ENCODE data around the gene SHTN1.

Gene SHTN1

DNA sequence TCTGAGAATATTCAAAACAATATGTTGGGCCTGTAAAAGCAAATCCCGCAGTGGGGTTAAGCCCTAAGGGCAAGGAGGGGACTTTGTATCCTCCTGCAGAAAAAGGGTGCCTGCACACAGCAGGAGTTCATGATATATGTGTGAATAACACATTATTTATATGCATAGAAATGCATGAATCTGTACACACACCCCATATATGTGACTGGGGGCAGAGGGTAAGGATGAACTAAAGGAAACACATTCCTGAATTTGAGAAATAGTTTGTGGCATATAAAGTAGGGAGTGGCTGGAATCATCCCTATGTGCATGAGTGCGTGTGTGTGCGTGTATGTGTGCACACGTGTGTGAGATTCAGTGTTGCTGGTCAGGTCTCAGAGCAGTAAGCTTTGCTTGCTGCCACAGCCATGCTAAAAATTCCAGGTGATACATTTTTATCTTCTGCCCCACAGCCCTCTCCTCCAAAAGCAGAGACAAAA is 136.8 kb downstream of the SHTN1 start:
- no peak for DNase-seq

DNA sequence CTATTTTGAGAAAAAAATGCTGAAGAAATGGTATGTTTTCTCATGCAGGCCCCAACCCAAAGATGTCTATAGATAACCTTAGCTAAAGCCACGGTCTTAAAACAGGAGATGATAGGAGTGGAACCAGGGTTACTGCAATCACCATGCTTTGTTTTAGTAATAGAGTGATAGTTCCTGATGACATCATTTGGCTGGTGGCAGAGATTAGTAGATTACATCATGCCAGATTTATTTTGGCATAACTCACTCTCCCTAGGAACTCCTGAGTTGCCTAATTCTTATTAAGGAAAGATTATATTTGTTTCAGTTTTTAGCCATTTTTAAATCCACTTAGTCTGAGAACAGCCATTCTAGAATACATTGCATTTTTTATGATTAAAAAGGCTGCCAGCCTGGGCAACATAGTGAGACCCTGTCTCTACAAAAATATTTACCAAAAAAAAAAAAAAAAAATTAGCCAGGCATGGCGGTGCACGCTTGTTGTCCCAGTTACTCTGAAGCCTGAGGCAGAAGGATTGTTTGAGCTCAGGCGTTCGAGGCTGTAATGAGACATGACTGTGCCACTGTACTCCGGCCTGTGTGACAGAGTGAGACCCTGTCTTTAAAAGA is 137.9 kb downstream of the SHTN1 start:
- no peak for DNase-seq

DNA sequence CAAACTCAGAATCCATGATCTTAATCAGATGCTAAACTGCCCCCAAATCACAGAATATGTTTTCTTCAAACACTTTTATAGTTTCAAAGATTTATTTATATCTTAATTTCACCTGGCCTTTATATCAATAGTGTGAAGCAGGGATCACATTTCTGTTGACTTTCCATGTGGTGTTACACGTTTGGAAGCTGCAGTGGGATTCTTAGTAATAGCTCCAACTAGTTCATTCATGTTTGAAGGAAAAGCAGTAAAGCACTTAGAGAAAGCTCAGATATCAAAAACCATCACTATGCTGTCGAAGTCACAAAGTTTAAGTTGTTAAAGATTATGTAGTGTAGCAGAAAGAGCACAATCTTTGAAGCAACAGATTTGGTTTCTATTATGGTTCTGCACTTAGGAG is 138.9 kb downstream of the SHTN1 start:
- DNase-seq, result no peak

DNA sequence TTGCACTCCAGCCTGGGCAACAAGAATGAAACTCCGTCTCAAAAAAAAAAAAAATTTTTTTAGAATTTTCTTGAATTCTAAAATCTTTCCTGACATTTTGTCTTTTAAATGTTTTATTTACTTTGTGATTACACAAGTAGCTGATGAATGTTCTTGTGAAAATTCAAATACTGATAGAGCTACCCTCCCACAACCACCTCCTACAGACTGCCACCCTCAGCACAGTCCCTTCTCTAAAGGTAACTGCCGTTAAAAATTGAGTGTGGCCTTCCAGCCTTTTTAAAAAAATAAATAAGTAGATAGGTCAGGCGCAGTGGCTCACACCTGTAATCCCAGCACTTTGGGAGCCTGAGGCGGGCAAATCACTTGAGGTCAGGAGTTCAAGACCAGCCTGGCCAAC is 140.6 kb downstream of the SHTN1 start:
- DNase-seq, result no peak

DNA sequence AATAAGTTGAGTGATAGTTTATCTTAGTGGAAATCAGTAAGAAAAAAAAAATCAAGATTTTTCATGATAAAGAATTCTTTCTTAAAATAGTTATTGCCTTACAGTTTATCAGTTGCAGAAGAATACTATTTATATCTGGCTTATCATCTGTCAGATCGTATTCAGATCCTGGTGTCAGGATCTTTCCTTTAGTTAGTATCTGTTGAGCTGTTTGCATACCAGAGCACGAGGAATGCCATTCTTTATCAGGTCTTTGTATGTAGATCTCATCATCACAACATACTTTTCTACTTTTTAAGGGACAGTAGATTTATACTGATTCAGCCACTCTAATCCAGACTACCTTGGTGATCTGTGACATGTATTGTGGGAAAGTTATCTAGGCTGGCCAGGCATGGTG is 143.2 kb downstream of the SHTN1 start:
- DNase-seq, result no peak

DNA sequence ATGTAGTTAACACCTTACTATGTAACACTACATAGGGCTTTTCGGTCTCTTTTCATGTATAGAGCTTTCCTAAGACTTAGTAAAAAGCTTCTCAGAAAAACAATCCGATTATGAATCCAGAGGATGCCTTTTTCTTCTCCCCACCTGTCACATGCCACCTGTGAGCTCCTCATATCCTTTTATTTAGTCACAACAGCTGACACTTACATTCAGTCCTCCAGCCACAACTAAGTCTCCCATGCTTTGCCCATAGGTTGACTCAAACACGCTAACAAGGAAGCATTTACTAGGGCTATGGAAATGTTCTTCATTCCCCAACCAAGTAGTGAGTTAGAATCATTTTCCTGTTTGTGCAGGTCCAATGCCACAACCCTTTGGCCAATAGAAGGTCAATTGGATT is 147.8 kb downstream of the SHTN1 start:
- DNase-seq, result no peak

DNA sequence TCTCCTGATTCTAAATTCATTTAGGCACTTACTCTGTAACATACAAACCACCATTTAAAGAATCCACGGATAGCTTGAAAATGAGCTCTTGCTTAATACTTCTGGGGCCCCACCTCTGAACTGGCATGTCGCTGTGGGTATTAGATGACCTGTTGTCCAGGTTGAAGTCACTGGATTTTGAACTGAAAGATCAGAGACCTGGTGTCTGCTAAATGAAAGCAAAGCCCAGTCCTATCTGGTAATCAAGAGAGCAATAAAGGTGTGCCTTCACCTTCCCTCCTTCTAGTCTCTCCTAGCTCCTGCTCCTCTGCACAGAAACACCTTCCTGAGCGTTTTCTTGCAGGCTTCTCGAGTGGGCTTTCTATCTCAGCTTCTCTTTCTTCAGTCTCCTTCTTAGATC is 151.3 kb downstream of the SHTN1 start:
- DNase-seq, result no peak

DNA sequence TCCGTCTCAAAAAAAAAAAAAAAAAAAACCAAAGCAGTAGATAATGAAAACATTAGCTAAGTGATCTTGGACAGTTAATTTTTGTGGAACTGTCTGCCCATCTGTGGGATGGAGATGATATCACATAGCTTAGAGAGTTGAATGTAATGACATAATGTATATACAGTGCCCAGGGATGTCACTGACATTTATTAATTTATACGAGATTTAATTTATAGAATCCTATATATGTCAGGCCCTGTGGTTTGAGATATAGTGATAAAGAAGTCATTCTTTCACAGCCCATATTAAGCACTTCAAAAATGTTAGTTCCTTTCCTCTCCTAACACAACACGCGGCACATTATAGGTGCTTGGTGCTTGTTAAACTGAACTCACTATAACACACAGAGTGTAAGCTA is 151.7 kb downstream of the SHTN1 start:
- DNase-seq, result no peak

DNA sequence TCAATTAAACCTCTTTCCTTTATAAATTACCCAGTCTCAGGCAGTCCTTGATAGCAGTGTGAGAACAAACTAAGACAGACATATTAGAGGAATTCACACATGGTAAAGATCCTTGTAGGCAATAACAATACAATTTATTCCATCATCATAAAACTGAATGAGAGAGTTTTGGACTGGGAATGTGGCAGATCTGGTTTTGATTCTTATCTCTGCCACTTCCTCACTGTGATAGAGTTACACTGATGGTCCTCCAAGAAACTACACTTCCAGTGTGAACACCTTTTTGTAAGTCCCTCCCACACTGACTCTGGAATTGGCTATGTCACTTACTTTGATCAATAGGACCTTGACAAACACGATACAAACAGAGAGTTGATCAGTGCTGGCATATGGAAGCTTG is 152.7 kb downstream of the SHTN1 start:
- no peak for DNase-seq

DNA sequence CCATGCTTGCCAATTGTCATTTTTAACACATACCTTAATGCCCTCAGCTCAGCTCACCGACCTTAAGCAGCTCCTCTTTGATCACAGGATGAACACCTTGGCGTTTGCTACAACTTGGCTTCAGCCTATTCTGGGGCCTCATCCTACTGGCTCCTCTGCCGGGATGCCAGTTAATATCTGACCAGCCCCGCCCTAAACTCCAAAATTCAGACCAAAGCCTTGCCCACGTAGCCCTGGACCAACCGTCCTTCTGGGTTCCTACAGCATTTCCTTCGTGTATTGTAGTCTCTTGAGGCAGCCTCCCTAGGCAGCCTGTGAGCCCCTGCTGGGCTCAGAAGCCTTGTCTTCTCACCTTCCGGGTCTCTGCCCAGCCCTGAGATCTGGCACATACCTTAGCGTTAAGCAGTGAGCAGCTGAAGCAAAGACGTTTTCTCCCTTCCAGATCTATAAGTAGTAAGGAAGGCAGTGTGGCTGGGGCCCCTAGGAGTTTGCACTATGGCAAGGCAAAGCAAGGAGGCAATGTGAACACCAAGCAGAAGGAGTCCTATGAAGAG is 154.9 kb downstream of the SHTN1 start:
- DNase-seq, result no peak

DNA sequence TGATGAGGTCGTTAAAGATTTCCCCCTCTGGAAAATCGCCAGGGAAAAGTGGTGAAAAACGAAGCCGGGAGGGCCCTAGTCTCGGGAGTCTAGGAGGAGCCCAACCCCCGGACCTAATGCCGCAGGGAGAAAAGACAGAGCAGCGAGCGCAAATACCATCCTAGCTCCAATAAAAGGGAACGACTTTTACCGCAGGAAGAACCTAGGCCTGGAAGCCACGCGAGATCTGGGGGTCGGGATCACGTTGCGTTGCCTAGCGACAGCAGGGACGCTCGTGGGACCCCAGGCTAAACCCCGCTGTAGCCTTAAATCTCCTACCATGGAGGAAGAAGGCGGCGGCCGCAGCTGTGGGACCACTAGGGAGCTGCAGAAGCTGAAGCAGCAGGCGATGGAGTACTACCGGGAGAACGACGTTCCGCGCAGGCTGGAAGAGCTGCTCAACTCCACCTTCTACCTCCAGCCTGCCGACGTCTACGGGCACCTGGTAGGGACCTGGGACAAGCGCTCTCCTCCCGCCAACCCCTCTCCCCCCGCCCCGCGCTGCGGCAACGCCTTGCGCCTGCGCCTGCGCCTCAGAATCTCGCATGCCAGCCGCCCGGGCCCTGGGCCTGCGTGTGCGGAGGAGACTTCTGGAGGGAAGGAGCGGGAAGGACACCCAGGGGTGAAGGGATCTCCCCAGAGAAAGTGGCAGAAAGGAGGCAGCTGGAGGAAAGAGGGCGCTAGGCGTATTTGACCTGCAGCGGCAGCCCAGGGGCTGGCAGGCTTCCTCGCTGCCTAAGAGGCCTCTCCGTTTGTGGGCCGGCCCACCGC is 155.5 kb downstream of the SHTN1 start, which contains the start of gene ENO4:
Gene ENO4, plus strand, starts transcription at position 252 of the 810 bp plus-strand sequence. Its CDS starts 68 bp downstream, at position 320.
- DNase-seq, result no peak

DNA sequence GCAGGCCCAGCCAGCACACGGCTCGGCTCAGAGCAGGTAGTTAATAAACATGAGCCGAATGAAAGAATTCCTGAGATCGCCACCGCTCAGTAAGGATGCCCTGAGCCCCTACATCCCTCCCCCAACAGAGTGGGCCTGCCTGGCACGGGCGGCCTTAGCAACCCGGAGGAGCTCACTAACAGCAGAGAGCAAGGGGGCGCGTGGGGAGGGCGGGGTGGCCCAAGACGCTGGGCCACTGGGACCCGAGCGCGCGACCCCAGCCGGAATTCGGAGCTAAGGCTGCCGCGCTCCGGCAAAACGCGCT is 156.1 kb downstream of the SHTN1 start:
- no peak for DNase-seq

DNA sequence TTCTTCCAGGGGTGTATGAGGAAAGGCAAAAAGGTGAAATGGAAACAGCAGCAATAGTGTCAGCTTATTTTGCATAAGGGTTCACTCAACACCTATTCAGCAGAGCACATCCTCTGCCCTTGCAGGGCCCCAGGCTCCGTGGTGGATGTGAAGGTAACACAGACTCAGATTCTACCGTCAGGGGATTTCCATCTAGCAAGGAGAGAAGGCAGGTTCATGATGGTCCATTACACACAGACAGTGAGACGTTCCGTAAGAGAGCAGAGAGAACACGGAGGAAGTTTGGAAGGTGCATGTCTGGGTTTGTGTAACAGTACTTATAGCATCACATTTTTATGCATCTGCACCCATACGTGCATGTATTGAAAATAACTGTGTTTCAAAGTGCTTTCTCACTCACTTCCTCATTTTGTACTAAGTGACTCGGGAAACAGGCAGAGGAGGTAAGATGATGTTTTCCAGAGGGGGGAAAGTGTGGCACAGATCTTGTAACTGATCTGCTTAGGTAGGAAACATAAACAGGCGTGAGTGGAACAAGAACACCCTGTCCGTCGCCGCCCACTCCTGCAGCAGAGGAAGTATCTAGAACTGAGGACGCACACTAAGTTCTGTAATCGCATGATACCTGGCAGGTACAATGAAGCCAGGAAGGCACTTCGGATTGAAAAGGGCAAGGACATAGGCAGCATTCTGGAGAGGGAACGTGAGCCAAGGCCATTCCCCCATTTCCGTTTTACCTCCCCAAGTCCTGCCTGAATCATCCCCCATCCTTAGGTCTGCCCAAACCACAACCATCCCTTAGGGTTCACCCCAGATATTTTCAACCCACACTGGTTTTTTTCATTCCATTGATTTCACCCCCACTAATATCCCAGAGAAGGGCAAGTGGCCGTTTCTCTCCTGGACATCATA is 156.7 kb downstream of the SHTN1 start:
- DNase-seq, result no peak

DNA sequence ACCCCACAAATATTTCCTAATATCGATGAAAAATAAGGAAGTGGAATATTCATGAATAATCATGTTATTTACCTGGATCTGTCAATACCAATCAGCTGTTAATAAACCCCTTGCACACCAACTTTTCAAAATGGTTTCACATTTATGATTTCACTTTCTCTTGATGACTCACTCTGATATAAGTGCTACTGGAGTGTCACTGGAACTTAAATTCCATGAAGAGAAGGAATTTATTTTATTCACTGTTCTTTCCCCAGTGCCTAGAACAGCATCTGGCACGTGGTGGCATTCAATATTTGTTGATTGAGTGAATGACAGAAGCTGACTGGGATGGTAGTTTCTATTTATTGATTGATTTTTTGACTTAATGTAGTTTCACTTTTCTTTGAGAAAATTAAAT is 159.2 kb downstream of the SHTN1 start:
- DNase-seq, result no peak

DNA sequence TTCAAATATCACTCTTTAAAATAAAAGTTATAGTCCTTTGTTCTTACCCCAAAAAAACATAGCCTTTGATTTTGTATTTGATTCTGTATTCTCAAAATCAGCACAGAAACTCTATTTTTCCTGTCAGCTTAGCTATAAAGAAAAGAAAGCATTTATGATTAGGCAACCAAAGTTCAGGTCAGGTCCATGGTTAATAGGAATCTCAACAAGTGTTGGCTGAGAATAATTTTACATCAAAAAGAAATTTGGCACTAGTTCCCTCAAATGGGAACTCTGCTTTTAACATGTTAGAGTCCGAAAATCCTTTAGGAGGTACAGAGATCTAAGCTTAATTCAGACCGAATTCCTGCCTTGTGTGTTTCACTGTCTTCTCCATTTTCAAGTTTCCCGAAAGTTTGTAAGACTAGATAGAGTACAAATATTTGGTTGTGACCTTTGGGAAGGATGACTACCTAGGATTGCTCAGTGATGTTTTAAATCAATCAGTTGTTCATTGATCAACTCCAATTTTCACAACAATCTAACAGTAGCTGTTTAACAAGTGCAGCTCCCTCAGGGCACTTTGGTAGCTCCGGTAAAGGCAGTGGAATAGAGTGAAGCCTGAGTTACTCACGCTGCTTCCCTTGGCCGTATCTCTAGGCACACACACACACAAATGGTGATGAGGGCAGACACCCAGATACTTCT is 164.5 kb downstream of the SHTN1 start:
- no peak for DNase-seq

DNA sequence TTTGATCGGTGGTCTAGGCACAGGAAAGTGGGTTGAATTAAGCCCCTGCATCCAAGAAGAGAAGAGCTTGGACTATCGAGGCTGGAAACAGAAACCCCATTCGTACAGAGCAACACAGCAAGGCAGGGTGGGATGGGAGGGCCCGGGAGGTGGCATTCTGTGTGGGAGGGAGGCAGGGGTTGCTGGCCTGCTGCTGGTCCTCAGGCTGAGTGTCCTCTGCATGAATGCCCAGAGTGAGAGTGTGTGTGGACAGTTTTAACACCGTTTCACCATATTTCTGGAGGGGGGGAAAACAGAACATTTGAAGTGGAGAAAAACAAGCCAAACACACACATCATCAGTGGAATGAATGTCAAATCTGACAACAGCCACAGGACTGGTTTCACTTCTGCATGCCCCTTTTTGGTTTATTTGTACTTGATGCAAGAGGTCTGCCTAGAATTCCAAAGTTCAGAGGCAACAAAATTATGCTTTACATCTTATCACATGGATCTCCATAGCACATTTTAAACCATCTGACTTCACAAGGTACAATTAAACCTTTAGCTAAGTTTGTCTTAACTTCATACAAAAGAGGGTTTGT is 166.8 kb downstream of the SHTN1 start:
- DNase-seq, result no peak

DNA sequence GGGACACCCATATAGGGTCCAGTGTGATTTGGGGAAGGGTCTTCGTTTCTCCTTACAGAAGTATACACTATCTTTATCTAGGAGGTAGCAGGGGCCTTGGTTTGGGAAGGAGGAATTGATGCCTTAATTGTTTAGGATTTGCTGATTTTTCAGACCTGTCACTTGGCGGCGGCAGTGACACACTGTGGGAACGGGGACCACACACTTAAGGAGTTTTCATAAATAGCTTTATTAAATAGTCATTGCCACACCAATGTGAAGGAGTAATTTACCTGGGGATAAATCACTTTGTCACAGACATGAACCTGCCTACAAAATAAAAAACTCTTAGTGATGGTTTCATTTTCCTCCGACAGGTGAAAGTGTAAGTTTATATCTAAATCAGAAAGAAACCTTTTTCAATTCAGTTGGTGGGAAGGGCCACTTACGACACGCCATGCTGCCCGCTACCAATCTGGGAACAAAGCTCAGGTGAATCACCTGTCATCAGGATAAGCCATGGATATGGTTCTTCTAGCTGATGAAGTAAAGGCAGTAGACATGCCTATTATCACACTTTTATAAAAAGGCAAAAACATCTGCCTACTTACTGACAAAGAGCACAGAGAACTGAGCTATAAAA is 168.0 kb downstream of the SHTN1 start:
- no peak for DNase-seq

DNA sequence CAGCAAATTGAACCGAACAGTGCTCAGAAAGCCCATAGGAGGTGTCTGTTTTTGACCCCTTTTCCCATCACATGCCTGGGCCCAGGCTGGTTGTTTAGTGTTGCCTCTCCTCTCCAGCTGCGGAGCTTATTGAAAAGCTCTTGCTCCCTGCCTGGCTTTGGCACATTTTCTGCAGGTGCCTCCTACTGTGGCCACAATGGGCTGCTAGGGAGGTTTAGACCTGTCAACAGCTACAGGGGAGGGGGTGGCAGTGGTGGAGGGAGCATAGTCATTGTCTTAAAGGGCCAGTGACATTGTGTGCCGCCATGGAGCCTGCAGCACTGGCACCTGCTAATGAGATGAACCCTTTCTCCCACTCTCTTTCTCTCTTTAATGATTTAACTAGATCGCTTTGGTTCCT is 168.9 kb downstream of the SHTN1 start:
- DNase-seq, result no peak

DNA sequence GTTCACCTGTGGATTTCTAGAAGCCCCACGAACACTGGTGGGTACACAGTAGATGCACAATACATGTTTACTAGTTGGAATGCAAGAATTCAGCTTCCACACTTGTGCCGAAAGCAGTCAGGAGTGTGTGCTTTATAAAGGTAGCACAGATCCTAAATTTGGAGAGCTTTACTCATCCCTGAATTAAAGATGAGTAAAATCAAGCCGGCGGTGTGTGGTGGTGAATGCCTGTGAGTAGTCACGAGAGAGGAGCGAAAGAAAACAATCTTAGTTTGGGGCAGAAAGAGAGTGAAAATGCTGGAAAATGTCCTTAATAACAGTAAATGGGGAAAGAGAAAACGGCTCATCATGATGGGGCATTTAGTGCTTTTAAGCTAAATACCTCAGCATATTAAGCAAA is 169.3 kb downstream of the SHTN1 start:
- no peak for DNase-seq

DNA sequence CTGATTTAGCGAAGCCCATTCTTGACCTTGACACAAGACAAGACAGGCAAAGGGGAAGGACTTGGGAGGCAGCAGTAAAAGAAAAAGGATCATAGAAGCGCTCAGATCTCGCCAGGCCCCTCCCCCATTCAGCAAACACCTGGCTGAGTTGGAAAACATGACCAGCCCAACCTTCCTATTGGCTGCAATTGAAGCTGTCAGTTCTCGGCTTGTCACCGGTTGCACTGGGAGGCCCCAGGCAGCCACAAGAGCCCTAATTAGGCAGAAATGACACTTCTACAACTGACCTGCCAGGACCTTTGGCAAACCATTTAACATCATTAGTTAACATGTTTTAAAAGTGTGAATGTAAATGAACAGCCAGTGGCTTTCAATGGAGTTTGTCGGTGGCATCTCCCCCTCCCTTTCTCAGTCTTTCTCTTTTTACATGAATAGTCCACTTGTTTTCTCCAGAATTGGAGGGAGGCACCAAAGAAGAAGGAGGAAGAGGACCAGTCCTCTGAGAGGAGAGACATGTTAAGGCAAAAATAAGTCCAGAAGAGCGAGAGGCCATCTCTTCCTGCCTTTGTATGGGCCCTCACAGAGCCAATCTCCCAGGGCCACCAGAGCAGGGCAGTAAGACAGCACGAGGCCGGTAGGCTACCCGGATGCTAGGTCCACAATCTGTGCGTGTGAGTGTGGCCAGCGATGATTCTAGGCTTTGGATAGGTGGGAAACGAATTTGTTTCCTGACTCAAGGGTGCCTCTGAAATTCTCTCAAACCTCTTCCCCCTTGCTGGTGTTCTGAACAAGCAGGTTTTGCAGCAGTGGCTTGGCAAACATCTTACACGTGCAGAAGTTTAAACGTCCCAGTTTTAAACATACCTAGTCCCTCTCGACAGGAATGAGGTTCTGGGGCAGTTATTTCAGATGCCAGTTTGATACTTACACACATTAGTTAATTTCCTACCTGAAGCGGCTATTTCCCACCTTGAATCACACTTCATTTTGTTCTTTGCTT is 170.7 kb downstream of the SHTN1 start:
- DNase-seq, result no peak

DNA sequence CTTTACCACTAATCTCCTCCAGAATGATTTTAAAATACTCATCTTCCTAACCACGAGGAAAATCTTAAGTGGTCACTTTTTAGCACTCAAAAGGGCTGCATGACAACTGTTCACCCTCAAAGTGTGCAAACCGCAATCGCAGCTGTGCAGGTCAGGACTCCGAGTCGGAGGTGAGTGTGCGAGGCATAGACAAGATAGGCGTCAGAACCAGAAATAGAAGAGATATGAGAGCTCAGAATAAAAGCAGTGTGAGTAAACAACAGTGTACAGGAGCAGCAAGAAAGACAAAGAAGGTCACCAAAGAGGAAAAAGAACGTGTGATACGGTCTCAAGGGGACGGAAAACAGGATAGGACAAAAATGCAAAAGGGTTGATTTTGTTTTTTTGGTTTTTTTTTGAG is 173.2 kb downstream of the SHTN1 start:
- no peak for DNase-seq

Data from activated effector memory CD4-positive, alpha-beta T cell treated with Interleukin-2 at 50 U/mL for 16 hours (primary cell).